GM23338 (cell line): Measurements from ENCODE around the gene RTCA.

Experiments
- CTCF ChIP-seq, 2 experiments: fragments of 200-600 bp in 1 of 2; sonication (generic) in 1 of 2; conservative IDR thresholded peaks; 2 replicates each; pipeline versions ENCODE4 v1.5.1 to v1.6.1; 2016 to 2017; ENCODE audit warnings: antibody characterized with exemption in 2 of 2, low read depth in 2 of 2, mild to moderate bottlenecking in 2 of 2, moderate library complexity in 1 of 2
- ETS1 ChIP-seq: IDR thresholded peaks from 2 replicates; pipeline ENCODE4 v1.6.1; 2016; ENCODE audit warnings: antibody characterized with exemption
- EZH2 ChIP-seq: fragments of 200-600 bp; sonication (generic); IDR thresholded peaks from one replicate; pipeline ENCODE4 v1.8.0; 2017; ENCODE audit warnings: antibody characterized with exemption, mild to moderate bottlenecking, low read depth; ENCODE audit not compliant: unreplicated experiment
- POLR2AphosphoS5 ChIP-seq: IDR thresholded peaks from 2 replicates; pipeline ENCODE4 v1.6.1; 2016; ENCODE audit warnings: antibody characterized with exemption, low read depth
- REST ChIP-seq: IDR thresholded peaks from one replicate; pipeline ENCODE4 v1.6.1; 2018; ENCODE audit warnings: antibody characterized with exemption; ENCODE audit not compliant: unreplicated experiment

- no peak for TF ChIP-seq POLR2AphosphoS5
- no peak for TF ChIP-seq CTCF (conservative IDR thresholded peaks at IDR 0.05; ENCODE audit: low read depth in 2 of 2)
- TF ChIP-seq REST: no peak
- no peak for TF ChIP-seq EZH2
- TF ChIP-seq ETS1: no peak
Observed at GRCh38 chr1:100321506-100321905, 55.5 kb downstream of the RTCA start.
